NK-92 treated with Interleukin-12 subunit alpha and Interleukin-12 subunit beta, amount 100 ng/mL, for 24 hours (cell line): ENCODE results near the gene RPL41.

ENCODE experiments used
- DNase-seq: peaks from one replicate; lab custom pipeline; 2025; lab: John Stamatoyannopoulos, UW

The RPL41 gene

DNA sequence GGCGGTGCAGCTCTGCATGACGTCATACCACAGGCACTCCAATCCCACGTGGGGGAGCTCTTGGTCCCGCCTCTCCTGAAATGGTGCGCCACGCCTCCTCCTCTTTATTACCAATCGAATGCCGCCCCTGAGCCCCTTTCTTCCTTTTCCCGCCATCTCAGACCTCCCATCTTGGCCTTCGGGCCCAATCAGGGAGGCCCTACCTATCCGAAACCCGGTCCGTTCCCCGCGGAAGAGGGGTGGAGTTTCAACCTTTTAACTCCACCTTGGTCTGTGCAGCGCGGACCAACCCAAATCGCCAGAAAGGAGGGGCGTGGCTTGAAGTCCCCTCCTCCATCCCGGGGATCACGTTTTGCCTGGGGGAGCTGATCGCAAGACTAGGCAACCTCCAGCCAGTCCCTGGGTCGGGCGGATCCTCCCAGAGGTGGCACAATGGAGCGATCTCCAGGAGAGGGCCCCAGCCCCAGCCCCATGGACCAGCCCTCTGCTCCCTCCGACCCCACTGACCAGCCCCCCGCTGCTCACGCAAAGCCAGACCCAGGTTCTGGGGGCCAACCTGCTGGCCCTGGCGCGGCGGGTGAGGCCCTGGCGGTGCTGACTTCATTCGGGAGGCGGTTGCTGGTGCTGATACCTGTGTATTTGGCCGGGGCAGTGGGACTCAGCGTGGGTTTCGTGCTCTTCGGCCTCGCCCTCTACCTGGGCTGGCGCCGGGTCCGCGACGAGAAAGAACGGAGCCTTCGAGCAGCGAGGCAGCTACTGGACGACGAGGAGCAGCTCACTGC, 11.6 kb downstream of the RPL41 start, which contains the start of gene ESYT1:
TSS of gene ESYT1 (plus strand) at position 380 of the 782 bp plus-strand sequence. CDS start at position 433, 53 bp downstream.
- peak; percentile 97 for DNase-seq

DNA sequence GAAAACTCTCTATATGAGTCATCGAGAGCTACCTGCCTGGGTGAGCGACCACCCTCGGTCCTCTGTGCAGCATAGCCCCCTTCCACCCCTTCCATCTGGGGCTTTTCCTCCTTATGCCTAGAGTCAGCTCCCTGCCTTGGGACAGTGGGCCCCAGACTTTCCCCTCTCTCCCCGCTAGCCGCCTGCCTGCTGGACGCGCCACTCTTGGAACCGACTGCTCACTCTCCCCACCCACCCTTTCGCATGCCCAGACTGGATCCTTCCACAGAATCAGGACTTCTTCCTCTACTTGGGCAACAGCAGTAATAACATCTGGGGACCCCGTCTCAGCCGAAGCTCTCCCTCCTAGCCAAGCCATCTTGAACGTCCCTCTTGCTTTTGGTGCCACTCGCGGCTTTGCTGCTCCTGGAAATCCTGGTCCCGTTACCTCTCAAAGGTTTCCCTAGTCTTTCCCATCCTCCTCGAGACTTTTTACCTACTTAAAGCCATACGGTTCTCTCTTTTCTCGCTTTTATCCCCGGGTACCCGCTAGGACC, 12.3 kb downstream of the RPL41 start:
- DNase-seq: no peak

DNA sequence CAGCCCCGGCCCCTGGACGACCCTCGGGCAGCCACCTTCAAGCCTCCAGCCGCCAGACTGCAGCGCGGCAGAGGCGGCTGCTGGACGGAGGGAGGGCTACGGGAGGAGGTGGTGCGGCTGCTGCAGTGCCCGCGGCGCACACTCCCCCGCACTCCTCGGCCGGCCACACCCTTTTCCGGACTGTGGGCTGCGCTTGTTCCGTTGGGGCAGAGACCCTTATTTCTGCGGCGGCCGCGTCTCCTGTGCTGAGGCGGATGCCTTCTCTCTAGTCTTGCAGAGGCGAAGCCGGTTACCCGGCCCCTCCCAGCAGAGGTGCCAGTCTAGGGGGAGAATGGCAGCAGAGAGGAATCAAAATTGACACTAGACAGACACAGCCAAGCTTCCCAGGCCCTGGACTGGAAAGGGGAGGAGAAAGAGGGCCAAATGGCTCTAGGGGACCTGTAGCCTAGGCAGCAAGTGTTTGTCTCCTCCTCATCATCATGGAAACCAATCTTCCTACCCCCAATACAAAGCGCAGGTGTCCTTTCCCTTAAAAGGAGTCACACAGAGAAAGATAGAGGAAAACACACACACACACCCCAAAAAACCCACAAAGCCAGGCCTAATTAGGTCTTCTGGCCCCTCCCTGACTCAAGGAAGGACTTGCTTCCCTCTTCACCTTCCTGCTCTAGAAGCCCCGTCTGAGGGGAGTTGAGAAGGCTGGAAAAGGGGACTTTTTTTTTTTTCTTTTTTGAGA, 12.9 kb downstream of the RPL41 start:
- peak; percentile 74 for DNase-seq

DNA sequence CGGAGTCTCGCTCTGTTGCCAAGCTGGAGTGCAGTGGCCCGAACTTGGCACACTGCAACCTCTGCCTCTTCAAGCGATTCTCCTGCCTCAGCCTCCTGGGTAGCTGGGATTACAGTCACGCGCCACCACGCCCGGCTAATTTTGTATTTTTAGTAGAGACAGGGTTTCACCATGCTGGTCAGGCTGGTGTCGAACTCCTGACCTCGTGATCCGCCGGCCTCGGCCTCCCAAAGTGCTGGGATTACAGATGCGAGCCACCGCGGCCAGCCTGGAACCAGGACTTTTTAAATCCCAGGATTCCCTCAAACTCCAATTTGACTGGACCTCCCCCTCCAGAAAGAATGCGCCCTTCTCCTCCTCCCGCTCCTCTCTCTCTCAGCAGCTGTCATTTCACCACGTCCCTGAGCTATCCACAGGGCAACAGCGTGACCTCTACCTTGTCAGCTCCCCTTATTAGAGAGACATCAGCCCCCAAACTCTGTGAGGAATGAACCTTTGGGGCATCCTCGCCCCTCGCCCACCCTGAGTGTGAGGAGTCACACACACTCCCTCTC, 13.6 kb downstream of the RPL41 start:
- no peak for DNase-seq

DNA sequence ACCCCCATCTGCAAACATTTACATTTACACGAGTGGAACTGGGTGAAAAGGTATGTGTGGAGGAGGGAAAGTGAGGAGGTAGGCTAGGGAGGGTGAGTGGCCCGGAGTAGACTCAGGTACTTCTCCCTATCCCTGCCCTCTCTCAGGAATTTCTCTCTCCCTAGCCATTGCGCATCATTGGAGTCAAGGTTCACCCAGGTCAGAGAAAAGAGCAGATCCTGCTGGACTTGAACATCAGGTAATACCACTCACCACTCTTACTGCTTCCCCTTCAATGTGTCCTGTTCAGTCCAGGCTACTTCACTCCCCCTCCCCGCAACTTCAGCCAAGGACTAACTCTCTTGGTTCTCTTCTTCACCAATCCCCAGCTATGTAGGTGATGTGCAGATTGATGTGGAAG, 14.4 kb downstream of the RPL41 start:
- no peak for DNase-seq

DNA sequence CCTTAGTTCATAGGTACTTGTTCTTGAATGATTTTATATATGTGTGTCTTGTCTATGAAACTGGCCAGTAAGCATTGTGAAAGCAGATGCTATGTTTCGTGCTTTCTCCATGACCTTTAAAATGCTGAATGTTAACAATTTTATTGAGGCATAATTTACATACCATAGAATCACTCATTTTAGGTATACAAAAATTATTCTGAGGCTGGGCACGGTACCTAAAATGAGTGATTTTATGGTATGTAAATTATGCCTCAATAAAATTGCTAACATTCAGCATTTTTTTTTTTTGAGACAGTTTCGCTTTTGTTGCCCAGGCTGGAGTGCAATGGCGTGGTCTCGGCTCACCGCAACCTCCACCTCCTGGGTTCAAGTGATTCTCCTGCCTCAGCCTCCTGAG, 18.5 kb downstream of the RPL41 start:
- no peak for DNase-seq

DNA sequence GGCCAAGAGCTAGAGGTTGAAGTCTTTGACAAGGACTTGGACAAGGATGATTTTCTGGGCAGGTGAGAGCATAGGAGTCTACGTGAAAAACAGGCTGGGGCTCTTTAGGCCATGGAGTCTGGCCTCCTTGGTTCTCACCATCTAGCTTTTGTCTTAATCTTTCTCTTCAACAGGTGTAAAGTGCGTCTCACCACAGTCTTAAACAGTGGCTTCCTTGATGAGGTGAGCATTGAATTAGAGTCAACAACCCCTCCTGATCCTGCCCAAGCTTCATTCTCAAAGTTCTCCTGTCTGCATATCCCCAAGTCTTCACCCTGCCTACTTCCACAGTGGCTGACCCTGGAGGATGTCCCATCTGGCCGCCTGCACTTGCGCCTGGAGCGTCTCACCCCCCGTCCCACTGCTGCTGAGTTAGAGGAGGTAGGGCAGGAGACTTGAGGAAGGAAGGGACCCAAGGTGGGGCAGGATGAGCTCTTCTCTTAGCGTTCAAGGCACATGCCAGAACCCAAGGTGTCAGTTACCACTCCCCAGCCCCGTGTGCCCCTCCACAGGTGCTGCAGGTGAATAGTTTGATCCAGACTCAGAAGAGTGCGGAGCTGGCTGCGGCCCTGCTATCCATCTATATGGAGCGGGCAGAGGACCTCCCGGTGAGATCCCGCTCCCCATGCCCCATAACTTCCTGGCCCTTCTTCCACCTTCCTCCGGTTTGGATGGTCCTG, 21.6 kb downstream of the RPL41 start:
- DNase-seq: no peak

DNA sequence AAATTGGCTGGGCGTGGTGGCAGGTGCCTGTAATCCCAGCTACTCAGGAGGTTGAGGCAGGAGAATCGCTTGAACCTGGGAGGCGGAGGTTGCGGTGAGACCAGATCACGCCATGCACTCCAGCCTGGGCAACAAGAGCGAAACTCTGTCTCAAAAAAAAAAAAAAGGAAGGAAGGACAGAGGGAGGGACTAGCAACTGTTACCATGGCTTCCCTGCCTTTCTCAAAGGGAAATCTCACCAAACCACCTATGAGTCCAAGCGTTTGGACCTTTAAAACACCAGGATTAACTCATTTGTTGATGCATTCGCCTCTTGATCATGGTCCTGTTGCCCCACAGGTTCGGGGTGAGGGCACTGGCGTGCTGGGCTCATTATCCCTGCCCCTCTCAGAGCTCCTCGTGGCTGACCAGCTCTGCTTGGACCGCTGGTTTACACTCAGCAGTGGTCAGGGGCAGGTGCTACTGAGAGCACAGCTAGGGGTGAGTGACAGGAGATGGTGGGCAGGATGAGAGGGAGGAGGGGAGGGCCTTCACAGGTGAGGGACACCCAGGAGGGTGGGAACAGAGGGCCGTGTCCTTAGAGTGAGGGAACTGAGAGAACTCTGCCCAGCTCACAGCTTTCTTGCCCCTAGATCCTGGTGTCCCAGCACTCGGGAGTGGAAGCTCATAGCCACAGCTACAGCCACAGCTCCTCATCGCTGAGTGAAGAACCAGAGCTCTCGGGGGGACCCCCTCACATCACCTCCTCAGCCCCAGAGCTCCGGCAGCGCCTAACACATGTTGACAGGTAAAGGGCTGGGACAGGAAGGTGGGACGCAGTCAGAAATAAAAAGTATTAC, 25.7 kb downstream of the RPL41 start:
- no peak for DNase-seq

DNA sequence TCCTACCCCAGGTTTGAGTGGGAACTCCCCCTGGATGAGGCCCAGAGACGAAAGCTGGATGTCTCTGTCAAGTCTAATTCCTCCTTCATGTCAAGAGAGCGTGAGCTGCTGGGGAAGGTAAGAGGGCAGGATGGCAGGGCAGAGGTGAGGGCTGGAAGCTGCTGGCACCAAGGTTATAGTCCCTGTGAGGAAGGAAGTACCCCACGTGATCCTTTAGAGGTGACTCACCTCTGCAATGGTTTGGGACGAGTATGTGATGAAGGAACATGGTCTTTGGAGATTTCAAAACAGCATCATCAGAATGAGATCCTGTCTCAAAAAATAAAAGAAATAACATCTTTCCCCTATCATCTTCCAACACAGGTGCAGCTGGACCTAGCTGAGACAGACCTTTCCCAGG, 26.8 kb downstream of the RPL41 start:
- no peak for DNase-seq

DNA sequence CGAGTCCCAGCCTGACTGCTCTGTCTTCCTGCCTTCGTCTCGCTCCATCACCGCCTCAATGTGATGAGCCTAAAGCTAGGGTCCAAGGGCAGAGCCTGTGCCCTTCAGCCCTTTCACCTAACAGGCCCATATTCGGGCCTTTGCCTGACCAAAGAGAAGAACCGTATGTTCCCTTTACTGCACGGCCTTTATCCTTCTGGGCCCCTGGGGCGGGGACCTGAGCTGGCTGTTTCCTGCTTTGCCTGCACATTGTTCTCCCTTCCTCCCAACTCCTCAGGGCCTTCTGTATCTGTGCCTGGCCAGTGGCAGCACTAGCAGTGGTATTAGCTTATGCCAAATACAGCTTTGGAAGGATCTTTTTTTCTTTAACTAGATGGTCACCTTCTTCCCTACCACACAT, 27.4 kb downstream of the RPL41 start:
- no peak for DNase-seq

DNA sequence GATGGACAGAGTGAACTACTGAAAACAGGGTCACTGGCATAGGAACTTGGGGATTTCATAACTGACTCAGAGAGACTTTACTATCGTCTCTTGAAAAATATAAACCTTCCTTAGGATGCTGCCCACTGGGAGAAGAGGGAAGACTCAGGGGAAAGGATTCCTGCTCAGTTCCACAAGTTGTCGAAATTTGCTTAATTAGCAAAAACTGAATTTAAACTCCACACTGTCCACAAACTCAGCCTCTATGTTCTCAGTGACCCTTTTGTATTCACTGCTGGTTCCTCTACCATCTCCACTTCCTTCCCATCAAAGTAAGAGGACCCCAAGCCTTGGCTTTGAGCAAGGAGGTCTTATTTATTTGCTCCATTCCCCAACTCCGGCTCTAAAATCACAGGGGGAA, 28.8 kb downstream of the RPL41 start:
- no peak for DNase-seq

DNA sequence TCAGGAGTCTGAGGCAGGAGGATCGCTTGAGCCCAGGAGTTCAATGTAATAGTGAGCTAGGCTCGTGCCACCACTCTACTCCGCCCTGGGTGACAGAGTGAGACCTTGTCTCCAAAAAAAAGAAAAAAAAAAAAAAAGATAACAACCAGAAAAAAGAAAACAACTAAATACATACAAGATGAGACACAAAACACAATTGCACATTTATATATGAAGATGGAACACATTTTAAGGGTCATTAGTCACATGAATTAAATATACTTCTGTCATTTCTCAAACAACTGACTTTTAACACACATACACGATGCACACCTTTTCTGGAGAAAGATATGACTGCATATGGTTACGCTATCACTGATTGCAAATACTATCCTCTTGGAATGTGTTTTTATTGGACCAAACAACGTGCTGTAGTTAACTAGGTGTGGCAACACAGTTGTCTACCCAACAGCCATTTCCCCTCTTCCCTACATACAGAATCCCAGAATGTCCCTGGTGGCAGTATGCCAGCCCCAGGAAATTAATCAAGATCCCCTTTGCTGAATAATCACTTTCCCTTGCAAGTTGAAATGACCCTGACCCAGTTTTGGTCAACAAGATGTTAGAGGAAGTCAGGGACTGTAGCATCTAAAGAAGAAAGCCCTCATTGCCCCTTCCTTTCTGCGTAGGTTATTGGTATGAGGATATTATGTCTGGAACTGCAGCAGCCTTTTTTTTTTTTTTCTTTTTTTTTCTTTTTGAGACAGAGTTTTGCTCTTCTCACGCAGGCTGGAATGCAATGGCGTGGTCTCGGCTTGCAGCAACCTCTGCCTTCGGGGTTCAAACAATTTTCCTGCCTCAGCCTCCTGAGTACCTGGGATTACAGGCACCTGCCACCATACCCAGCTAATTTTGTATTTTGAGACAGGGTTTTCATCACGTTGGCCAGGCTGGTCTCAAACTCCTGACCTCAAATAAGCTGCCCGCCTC, 30.3 kb downstream of the RPL41 start:
- no peak for DNase-seq

DNA sequence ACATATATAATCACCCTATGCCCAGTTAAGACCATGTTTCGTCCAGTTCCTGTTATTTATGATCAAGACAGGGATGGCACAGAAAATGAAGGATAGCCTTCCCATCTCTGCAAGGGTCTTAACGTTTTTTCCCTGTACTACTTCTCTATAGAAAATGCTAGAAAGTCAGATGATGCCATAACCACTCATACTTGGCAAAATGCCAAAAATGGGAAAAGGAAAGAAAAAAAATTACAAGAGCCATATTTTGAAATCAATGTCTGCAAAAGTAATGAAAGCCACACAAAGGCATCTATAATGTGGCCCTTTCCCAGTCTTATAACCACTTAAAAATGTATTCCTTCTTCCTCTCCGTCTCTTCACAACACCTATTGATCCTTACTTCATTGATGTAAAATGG, 34.1 kb downstream of the RPL41 start:
- no peak for DNase-seq

DNA sequence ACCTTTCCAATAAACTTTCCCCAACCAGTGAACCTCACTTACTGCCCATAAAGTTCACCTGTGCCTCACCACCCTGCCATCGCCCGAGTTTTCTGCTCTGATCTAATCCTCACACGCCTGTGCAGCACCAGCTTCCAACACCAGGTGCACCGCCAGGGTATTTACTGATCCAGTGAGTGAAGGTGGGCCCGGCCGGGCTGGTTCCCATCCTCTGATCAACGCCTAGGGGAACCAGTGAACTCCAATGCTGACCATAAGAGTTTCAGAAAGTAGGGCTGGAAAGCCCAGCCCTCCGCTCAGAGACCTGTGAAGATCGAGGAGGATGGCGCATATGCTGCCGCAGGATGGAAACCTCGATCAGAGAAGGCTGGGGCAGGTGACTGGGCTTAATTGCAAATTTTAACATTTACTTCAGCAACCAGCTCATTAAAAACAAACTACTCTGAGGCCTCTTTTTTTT, 35.3 kb downstream of the RPL41 start:
- peak; percentile 55 for DNase-seq

DNA sequence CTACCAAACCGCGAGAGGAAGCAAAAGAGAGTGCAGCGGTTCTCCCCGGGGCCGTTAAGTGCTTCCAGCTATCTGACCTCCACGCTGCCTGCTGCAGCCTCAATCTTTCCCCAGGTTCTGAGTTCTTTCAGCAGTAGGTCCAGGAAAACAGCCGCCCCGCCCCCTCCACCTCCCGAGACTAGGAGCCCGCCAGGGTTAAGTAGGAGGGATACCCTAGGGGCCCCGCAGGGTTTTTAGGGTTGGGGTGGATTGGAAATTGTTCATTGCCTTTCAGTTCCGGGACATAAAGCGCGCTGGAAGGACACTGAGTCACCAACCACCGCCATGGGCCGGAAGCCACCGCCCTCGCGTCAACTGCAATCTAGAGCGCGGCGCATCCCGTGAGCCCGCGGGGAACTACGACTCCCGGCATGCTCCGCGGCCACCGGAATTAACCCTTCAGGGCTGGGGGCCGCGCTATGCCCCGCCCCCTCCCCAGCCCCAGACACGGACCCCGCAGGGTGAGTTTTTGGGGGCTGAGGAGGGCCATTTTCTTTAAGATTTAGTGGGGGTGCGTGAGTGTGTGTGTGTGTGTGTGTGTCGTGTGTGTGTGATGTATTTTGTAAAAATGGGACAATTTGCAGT, 35.8 kb downstream of the RPL41 start, which contains the start of gene MYL6B:
TSS of gene MYL6B (plus strand) at position 456 of the 624 bp plus-strand sequence. CDS start 1,332 bp downstream, outside the sequence.
- DNase-seq: peak; percentile 86

DNA sequence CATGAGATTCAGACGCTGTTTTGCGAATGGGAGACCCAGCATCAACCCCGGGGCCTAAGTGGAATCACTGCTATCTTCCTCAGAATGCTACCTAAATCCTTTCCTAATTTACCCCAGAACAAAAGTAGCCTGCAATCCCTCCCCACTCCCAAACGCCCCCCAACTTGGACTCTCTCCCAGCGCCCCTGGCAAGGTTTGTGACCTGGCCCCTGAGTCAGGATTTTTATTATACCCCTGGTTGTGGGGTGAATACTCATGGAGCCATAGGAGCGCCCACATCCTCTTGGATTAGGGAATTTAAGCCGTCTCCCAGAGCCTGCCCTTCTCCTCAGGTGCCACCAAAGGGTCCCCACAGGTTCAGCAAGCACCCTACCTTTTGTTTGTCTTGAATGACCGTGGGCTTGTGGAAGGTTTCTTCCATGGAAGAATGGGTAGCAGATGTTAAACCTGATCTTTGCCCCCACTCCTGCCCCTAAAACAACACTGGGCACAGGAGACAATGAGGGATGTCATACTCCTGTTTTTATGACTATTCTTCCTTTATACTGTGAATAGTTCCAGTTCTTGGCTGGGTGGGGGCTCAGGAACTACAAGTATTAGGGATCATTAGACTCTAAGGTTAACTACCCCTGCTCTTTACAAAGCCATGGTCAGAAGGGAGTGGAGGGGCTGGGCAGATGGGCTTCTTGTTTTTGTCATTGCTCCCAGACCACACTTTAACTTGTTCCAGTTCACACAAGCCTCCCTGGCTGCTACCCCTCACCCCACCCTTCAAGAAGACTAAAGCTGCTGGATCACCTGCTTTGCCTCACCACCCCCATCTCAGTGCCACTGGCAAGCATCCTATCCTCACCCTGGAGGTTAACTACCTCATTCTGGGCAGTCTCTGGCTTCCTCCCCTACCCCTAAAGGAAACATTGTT, 36.6 kb downstream of the RPL41 start:
- no peak for DNase-seq

DNA sequence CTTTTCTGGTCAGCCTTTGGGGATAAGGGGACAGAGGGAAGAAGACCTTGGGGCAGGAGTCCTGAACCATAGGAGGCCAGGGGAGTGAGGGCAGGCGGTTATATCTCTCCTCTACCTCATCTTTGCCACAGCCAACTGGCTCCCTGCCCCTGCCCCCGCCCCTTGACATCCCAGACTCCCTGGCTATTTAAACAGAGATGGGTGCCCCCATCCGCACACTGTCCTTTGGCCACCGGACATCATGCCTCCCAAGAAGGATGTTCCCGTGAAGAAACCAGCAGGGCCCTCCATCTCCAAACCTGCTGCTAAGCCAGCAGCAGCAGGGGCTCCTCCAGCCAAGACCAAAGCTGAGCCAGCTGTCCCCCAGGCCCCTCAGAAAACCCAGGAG, 37.2 kb downstream of the RPL41 start:
- DNase-seq: no peak

DNA sequence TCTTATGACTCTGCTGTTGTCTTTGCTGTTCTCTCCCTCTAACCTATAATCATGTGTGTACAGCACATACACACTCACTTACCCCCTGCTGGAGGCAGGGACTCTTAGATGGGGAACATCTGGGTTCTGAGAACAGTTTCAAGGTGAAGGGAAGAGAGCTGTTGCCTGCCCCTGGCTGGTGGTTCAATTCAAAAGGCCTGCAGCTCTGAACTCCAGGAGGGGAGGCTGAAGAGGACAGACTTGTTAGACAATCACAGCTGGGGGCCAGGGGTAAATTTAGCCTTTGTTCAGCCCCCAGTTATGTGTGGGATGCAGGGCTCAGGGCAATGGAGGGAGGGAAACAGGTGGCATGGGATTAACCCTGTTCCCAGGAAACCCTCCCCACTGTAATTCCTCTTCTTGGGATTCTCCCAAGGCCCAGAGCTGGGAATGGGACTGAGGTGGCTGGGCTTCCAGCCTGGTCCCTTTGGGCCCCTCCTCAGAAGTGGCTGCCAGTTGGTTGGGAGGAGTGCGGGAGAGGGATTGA, 37.9 kb downstream of the RPL41 start:
- DNase-seq: no peak
